OCI-LY7 (cell line): ENCODE results near the gene ARAP1.

Source experiments
- EZH2phosphoT487 ChIP-seq: fragments of 200-600 bp; sonication (generic); IDR thresholded peaks from 2 replicates; pipeline ENCODE4 v1.6.1; 2018; ENCODE audit warnings: low read depth, borderline replicate concordance, mild to moderate bottlenecking, mixed run types, antibody characterized with exemption, low read length, moderate library complexity, mixed read lengths
- TF ChIP-seq, protein P1 (sequence below): fragments of 200-600 bp; sonication (generic); conservative IDR thresholded peaks from 2 replicates; pipeline ENCODE4 v1.5.1; 2014; ENCODE audit warnings: mild to moderate bottlenecking, antibody characterized with exemption, low read length, moderate library complexity, mixed read lengths

DNA sequence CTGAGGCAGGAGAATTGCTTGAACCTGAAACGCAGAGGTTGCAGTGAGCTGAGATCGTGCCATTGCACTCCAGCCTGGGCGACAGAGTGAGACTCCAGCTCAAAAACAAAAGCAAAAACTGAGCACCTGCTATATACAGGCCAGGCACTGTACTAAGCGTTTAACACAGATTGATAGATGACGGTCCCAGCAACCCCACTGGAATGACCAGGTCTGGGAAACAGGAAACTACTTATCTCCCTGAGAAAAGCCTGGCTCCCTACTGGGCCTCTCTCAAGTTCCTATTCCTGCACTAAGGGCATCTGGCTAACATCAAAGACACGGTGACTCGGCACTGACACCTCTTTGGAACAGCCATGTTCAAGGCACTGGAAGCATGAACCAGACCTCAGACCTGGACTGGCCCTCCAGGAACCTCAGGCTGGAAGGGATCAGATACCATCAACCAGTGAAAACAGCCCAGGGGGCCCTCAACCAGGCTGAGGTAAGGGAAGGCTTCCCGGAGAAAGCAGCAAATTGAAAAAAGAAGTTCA, 16.6 kb downstream of the ARAP1 start:
- TF ChIP-seq, protein P1, sequence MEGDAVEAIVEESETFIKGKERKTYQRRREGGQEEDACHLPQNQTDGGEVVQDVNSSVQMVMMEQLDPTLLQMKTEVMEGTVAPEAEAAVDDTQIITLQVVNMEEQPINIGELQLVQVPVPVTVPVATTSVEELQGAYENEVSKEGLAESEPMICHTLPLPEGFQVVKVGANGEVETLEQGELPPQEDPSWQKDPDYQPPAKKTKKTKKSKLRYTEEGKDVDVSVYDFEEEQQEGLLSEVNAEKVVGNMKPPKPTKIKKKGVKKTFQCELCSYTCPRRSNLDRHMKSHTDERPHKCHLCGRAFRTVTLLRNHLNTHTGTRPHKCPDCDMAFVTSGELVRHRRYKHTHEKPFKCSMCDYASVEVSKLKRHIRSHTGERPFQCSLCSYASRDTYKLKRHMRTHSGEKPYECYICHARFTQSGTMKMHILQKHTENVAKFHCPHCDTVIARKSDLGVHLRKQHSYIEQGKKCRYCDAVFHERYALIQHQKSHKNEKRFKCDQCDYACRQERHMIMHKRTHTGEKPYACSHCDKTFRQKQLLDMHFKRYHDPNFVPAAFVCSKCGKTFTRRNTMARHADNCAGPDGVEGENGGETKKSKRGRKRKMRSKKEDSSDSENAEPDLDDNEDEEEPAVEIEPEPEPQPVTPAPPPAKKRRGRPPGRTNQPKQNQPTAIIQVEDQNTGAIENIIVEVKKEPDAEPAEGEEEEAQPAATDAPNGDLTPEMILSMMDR: no peak
- TF ChIP-seq EZH2phosphoT487: no peak
